Activated CD4-positive, alpha-beta T cell treated with anti-CD3 and anti-CD28 coated beads, Interleukin-2, amount 10 ng/mL, durations not matched to agents 7 days and 5 days (primary cell): ENCODE data around the gene NFASC. TPM values are rescaled to one million over a fixed set of nuclear protein-coding genes. Genes with fewer than 3 reads are reported as not detected.

Source experiments
- CTCF ChIA-PET: fragments of 350-600 bp; sonication (Branson Sonifier 250); formaldehyde crosslinking; loops from one replicate; lab custom pipeline; 2021; ENCODE audit warnings: antibody characterized with exemption; lab: Charles Lee
- POLR2A ChIA-PET: fragments of 350-600 bp; sonication (Branson Sonifier 250); formaldehyde crosslinking; loops from one replicate; lab custom pipeline; 2021; ENCODE audit warnings: antibody characterized with exemption; lab: Charles Lee
- DNase-seq: peaks from one replicate; pipeline ENCODE4 v3.0.0-alpha.2; 2020
- H3K27ac Mint-ChIP-seq: one replicate; pipeline ENCODE4 v1.8.0; 2021; ENCODE audit warnings: mild to moderate bottlenecking, moderate library complexity, mixed read lengths
- H3K27me3 Mint-ChIP-seq: one replicate; pipeline ENCODE4 v1.8.0; 2021; ENCODE audit warnings: mixed read lengths
- H3K36me3 Mint-ChIP-seq: one replicate; pipeline ENCODE4 v1.8.0; 2021; ENCODE audit warnings: low read depth, mixed read lengths
- H3K4me1 Mint-ChIP-seq: one replicate; pipeline ENCODE4 v1.8.0; 2021; ENCODE audit warnings: mixed read lengths
- H3K4me3 Mint-ChIP-seq: one replicate; pipeline ENCODE4 v1.8.0; 2021; ENCODE audit warnings: mild to moderate bottlenecking, moderate library complexity, mixed read lengths
- H3K9me3 Mint-ChIP-seq: one replicate; pipeline ENCODE4 v1.8.0; 2021; ENCODE audit warnings: mixed read lengths
- total RNA-seq, 2 experiments: library from RNA; stranded (reverse); gene quantifications; one replicate each; pipeline ENCODE4 v1.2.3, GENCODE V29; 2021

Gene NFASC
- total RNA-seq, 2 experiments from 2014 or later = 0.23 TPM; not detected in 1

DNA sequence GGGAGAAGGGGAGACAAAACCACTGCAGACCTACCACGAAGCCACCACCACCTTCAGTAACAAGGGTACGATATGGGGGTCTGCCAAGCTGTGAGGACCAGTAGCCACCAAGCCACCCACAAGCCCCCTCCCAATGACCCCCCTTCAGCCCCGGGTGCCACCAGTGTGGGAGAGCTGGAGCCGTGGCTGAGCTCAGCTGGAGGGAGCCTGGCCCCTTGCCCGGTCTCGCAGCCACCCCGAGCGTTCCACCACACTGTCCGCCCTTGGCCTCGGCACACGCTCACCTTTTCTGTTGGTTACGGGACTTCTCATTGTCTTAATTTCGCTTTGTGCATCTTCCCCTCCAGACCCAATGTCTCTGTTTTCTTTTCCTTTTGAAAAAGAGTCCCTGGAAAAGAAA, 145.9 kb downstream of the NFASC start:
- Mint-ChIP-seq H3K27me3 (no peaks in the 10 kb centered on the region), H3K4me3 (no peak overlapping the region), H3K4me1 (no peaks in the 10 kb centered on the region), H3K9me3 (no peaks in the 10 kb centered on the region), H3K27ac (no peak overlapping the region), H3K36me3 (no peaks in the 10 kb centered on the region)
- DNase-seq = no peak
- ChIA-PET CTCF (no interaction called here), POLR2A (no interaction called here)

GRCh38 chr1:205017001-205017400, 146.3 kb downstream of the NFASC start:
- POLR2A ChIA-PET = no interaction called here
- Mint-ChIP-seq H3K27ac (no peak overlapping the region), H3K4me3 (no peak overlapping the region), H3K27me3 (no peaks in the 10 kb centered on the region), H3K9me3 (no peaks in the 10 kb centered on the region), H3K4me1 (no peaks in the 10 kb centered on the region), H3K36me3 (no peaks in the 10 kb centered on the region)
- CTCF ChIA-PET = interaction anchor here (0.7 kb wide), 1 partner anchor 58 kb away, joined by 3 read pairs; no protein-coding TSS in a partner anchor
- DNase-seq = no peak

- no peak for DNase-seq
- H3K27me3 Mint-ChIP-seq = no peaks in the 10 kb centered on the region
- no peaks in the 10 kb centered on the region for H3K9me3 Mint-ChIP-seq
- H3K4me1 Mint-ChIP-seq = no peaks in the 10 kb centered on the region
- ChIA-PET CTCF (interaction anchor here (0.7 kb wide), 1 partner anchor 58 kb away, joined by 3 read pairs; no protein-coding TSS in a partner anchor), POLR2A (no interaction called here)
- H3K4me3 Mint-ChIP-seq = no peak overlapping the region
- H3K27ac Mint-ChIP-seq = no peak overlapping the region
- no peaks in the 10 kb centered on the region for H3K36me3 Mint-ChIP-seq
These were observed 147.1 kb downstream of the NFASC start for GRCh38 chr1:205017766-205018165.

DNA sequence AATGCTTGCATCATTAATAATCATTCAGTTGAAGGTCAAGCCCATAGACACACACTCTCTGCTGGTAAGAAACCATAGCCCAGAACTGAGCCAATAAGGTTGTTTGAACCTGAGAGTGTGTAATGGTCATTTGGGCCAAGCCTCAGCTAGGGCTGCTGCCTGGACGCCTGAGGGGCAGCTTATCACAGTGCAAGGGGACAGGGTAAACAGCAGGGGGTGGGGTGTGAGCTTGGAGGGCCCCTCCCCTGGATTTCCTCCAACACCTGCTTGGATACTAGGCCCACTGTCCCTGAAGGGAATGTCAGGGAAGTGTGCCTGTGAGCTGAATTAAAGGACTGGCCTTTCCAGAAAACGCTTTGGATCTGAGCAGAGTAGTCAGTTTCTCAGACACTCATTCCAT, 147.7 kb downstream of the NFASC start:
- Mint-ChIP-seq H3K27me3 (no peaks in the 10 kb centered on the region), H3K9me3 (no peaks in the 10 kb centered on the region), H3K36me3 (no peaks in the 10 kb centered on the region), H3K4me1 (no peaks in the 10 kb centered on the region), H3K27ac (no peak overlapping the region), H3K4me3 (no peak overlapping the region)
- CTCF ChIA-PET = no interaction called here
- no peak for DNase-seq
- POLR2A ChIA-PET = no interaction called here

- no peak overlapping the region for H3K4me3 Mint-ChIP-seq
- H3K36me3 Mint-ChIP-seq = no peaks in the 10 kb centered on the region
- CTCF ChIA-PET = no interaction called here
- no peaks in the 10 kb centered on the region for H3K4me1 Mint-ChIP-seq
- DNase-seq = no peak
- no peaks in the 10 kb centered on the region for H3K27me3 Mint-ChIP-seq
- H3K27ac Mint-ChIP-seq = no peak overlapping the region
- H3K9me3 Mint-ChIP-seq = no peaks in the 10 kb centered on the region
- POLR2A ChIA-PET = no interaction called here
These were observed 149.8 kb downstream of the NFASC start for GRCh38 chr1:205020466-205020865.

GRCh38 chr1:205024679-205025078, 154.0 kb downstream of the NFASC start:
- H3K4me1 Mint-ChIP-seq = no peaks in the 10 kb centered on the region
- H3K27me3 Mint-ChIP-seq = no peaks in the 10 kb centered on the region
- no peak for DNase-seq
- H3K9me3 Mint-ChIP-seq = no peaks in the 10 kb centered on the region
- ChIA-PET CTCF (no interaction called here), POLR2A (no interaction called here)
- H3K36me3 Mint-ChIP-seq = no peaks in the 10 kb centered on the region
- no peak overlapping the region for H3K4me3 Mint-ChIP-seq
- H3K27ac Mint-ChIP-seq = no peak overlapping the region

- CTCF ChIA-PET = no interaction called here
- Mint-ChIP-seq H3K4me3 (no peak overlapping the region), H3K27me3 (no peaks in the 10 kb centered on the region), H3K27ac (no peak overlapping the region), H3K9me3 (no peaks in the 10 kb centered on the region), H3K4me1 (no peaks in the 10 kb centered on the region), H3K36me3 (no peaks in the 10 kb centered on the region)
- DNase-seq = no peak
- POLR2A ChIA-PET = no interaction called here
These were observed 154.6 kb downstream of the NFASC start for GRCh38 chr1:205025239-205025638.

GRCh38 chr1:205026181-205026580, 155.5 kb downstream of the NFASC start:
- Mint-ChIP-seq H3K9me3 (no peaks in the 10 kb centered on the region), H3K36me3 (no peaks in the 10 kb centered on the region), H3K27me3 (no peaks in the 10 kb centered on the region), H3K27ac (no peak overlapping the region), H3K4me3 (no peak overlapping the region), H3K4me1 (no peaks in the 10 kb centered on the region)
- CTCF ChIA-PET = no interaction called here
- POLR2A ChIA-PET = interaction anchor here (0.6 kb wide), 1 partner anchor 54 kb away, joined by 3 read pairs; no protein-coding TSS in a partner anchor
- DNase-seq = no peak

GRCh38 chr1:205028390-205028789, 157.7 kb downstream of the NFASC start:
- ChIA-PET CTCF (interaction anchor here (1.7 kb wide), 1 partner anchor 20 kb away, joined by 3 read pairs; no protein-coding TSS in a partner anchor), POLR2A (no interaction called here)
- no peaks in the 10 kb centered on the region for H3K4me1 Mint-ChIP-seq
- H3K27me3 Mint-ChIP-seq = no peaks in the 10 kb centered on the region
- no peak overlapping the region for H3K4me3 Mint-ChIP-seq
- no peaks in the 10 kb centered on the region for H3K9me3 Mint-ChIP-seq
- DNase-seq = no peak
- H3K27ac Mint-ChIP-seq = no peak overlapping the region
- no peaks in the 10 kb centered on the region for H3K36me3 Mint-ChIP-seq

GRCh38 chr1:205028924-205029323, 158.3 kb downstream of the NFASC start:
- ChIA-PET CTCF (interaction anchor here (1.6 to 1.7 kb wide), 2 partner anchors 12 to 20 kb away, joined by 3 read pairs; no protein-coding TSS in a partner anchor), POLR2A (no interaction called here)
- Mint-ChIP-seq H3K4me1 (no peaks in the 10 kb centered on the region), H3K27ac (no peak overlapping the region), H3K27me3 (no peaks in the 10 kb centered on the region), H3K36me3 (no peaks in the 10 kb centered on the region), H3K4me3 (no peak overlapping the region), H3K9me3 (no peaks in the 10 kb centered on the region)
- no peak for DNase-seq

DNA sequence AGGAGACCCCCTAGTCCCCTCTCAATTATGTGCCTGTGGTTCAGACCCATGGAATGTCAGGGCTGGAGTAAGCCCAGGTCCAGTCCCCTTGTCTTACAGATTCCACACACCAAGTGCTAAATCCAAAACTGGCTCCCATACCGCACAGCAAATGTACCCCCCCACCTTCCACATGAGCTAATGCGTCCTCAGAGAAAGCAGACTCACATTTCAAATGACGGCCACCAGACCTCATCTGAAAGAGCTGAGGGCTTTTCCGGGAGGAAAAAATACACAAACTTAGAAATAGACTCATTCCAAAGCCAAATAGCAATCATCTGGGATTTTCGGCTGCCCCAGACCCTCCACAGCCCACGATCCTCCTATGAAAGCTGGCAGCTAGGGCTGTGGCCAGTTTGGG, 159.6 kb downstream of the NFASC start:
- no peaks in the 10 kb centered on the region for H3K36me3 Mint-ChIP-seq
- no peaks in the 10 kb centered on the region for H3K4me1 Mint-ChIP-seq
- H3K27ac Mint-ChIP-seq = no peak overlapping the region
- H3K27me3 Mint-ChIP-seq = no peaks in the 10 kb centered on the region
- DNase-seq = no peak
- ChIA-PET POLR2A (no interaction called here), CTCF (interaction anchor here (0.5 to 1.6 kb wide), 2 partner anchors 10 to 98 kb away, joined by 3 read pairs; no protein-coding TSS in a partner anchor)
- H3K4me3 Mint-ChIP-seq = no peak overlapping the region
- H3K9me3 Mint-ChIP-seq = no peaks in the 10 kb centered on the region

DNA sequence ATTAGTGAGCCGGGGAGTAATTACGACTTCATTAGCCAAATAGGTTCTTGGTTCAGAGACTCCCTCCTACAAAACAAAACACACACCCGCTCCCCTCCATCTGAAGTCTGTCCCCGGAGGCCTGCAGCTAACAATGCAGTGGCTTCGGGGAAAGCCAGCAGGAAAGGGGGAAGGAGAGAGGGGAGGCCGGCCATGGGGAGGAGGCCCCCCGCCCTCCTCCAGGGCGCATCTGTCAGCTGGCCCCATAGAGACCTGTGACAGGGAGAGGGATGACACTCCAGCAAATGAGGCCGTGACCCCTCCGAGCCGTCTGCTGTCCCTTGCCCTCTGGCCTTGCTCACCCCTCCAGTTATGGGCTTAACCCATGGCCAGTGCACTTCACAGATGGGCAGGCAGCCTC, 160.2 kb downstream of the NFASC start:
- no peaks in the 10 kb centered on the region for H3K4me1 Mint-ChIP-seq
- no peaks in the 10 kb centered on the region for H3K9me3 Mint-ChIP-seq
- H3K36me3 Mint-ChIP-seq = no peaks in the 10 kb centered on the region
- ChIA-PET POLR2A (no interaction called here), CTCF (no interaction called here)
- no peak overlapping the region for H3K27ac Mint-ChIP-seq
- no peaks in the 10 kb centered on the region for H3K27me3 Mint-ChIP-seq
- no peak overlapping the region for H3K4me3 Mint-ChIP-seq
- no peak for DNase-seq

- H3K36me3 Mint-ChIP-seq = no peaks in the 10 kb centered on the region
- peaks cover 6% of the 10 kb centered on the region for H3K27me3 Mint-ChIP-seq
- POLR2A ChIA-PET = no interaction called here
- DNase-seq = no peak
- H3K9me3 Mint-ChIP-seq = no peaks in the 10 kb centered on the region
- CTCF ChIA-PET = no interaction called here
- H3K27ac Mint-ChIP-seq = no peak overlapping the region
- H3K4me3 Mint-ChIP-seq = no peak overlapping the region
- H3K4me1 Mint-ChIP-seq = no peaks in the 10 kb centered on the region
These were observed 161.8 kb downstream of the NFASC start for GRCh38 chr1:205032508-205032907.

DNA sequence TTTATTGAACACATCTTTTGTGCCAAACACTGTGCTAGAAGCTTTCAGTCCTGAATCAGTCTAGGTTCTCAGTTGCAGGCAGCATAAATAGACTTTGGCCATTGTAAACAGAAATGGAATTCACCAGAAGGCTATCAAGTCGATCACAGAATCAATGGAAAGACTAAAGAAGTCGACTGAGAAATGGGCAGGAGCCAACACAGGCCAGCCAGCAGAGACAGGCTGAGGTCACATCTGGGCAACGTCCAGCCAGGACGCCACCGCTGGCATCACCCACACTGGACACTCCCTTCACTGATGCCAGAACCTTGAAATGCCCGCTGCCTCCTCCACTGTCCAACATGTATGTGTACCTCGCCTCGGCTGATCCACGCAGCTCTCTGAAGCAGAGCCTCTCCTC, 166.9 kb downstream of the NFASC start:
- H3K9me3 Mint-ChIP-seq = no peaks in the 10 kb centered on the region
- H3K4me3 Mint-ChIP-seq = no peak overlapping the region
- ChIA-PET CTCF (interaction anchor here (1.8 kb wide), 1 partner anchor 10 kb away, joined by 5 read pairs; no protein-coding TSS in a partner anchor), POLR2A (no interaction called here)
- DNase-seq = no peak
- no peaks in the 10 kb centered on the region for H3K4me1 Mint-ChIP-seq
- no peaks in the 10 kb centered on the region for H3K36me3 Mint-ChIP-seq
- H3K27ac Mint-ChIP-seq = no peak overlapping the region
- H3K27me3 Mint-ChIP-seq = peaks cover 33% of the 10 kb centered on the region
